H1 (cell line): ENCODE data around the gene GSTCD. TPM values are rescaled to one million over a fixed set of nuclear protein-coding genes. Genes with fewer than 3 reads are reported as not detected.

ENCODE experiments used
- CTCF ChIA-PET: fragments of 300-600 bp; sonication (Branson Sonifier 250); formaldehyde crosslinking; loops from one replicate; lab custom pipeline; 2021; ENCODE audit not compliant: partially characterized antibody; lab: Charles Lee
- POLR2A ChIA-PET: fragments of 300-600 bp; sonication (Branson Sonifier 250); formaldehyde crosslinking; loops from one replicate; lab custom pipeline; 2021; ENCODE audit warnings: inconsistent platforms; ENCODE audit not compliant: partially characterized antibody; lab: Charles Lee
- DNase-seq, 2 experiments: peaks; one replicate each; pipeline versions ENCODE4 v3.0.0 to v3.0.0-alpha.2; 2010 to 2022; ENCODE audit warnings: low spot score in 2 of 2, low read depth in 1 of 2, mixed read lengths in 1 of 2
- FAIRE-seq: peaks from 2 replicates; lab custom pipeline; 2011; peaks lifted over from hg19 to GRCh38; lab: Jason Lieb, UNC
- H2AFZ ChIP-seq: 2 replicates; pipeline ENCODE4 v1.8.1; 2012; ENCODE audit warnings: low read length, inconsistent platforms
- H2AK5ac ChIP-seq: 2 replicates; pipeline ENCODE4 v1.6.1; 2013; ENCODE audit warnings: low read depth, low read length
- H2BK120ac ChIP-seq: replicated peaks from 2 replicates; pipeline ENCODE3; 2013; ENCODE audit warnings: low read depth, low read length, inconsistent platforms
- H2BK12ac ChIP-seq: 2 replicates; pipeline ENCODE4 v1.6.1; 2013; ENCODE audit warnings: low read depth, low read length
- H2BK15ac ChIP-seq: 2 replicates; pipeline ENCODE4 v1.6.1; 2013; ENCODE audit warnings: low read length
- H2BK20ac ChIP-seq: 2 replicates; pipeline ENCODE4 v1.6.1; 2013; ENCODE audit warnings: low read length
- H2BK5ac ChIP-seq: 2 replicates; pipeline ENCODE4 v1.6.1; 2013; ENCODE audit warnings: low read depth, low read length
- H3K14ac ChIP-seq: 2 replicates; pipeline ENCODE4 v1.6.1; 2013; ENCODE audit warnings: inconsistent platforms; ENCODE audit not compliant: insufficient read length
- H3K18ac ChIP-seq: 2 replicates; pipeline ENCODE4 v1.6.1; 2013; ENCODE audit warnings: low read length; ENCODE audit errors: extremely low read depth
- H3K23ac ChIP-seq: 2 replicates; pipeline ENCODE4 v1.6.1; 2013; ENCODE audit warnings: inconsistent platforms; ENCODE audit not compliant: insufficient read length
- H3K23me2 ChIP-seq: 2 replicates; pipeline ENCODE4 v1.6.1; 2013; ENCODE audit warnings: low read depth, low read length
- H3K27ac ChIP-seq: 2 replicates; pipeline ENCODE4 v1.6.1; 2011; ENCODE audit warnings: low read depth, low read length, inconsistent platforms
- H3K27me3 ChIP-seq, 4 experiments: replicated peaks in 1 of 4; 1 replicate in 1 of 4; 2 replicates in 3 of 4; pipeline versions ENCODE4 v1.6.1 to v1.8.1; 2011 to 2013; ENCODE audit warnings: low read length in 3 of 4, mild to moderate bottlenecking in 3 of 4, inconsistent platforms in 2 of 4, mixed read lengths in 2 of 4, moderate library complexity in 1 of 4; ENCODE audit not compliant: control insufficient read depth in 3 of 4, insufficient read depth in 3 of 4; ENCODE audit errors: extremely low read depth in 1 of 4
- H3K36me3 ChIP-seq, 4 experiments: 2 replicates each; pipeline versions ENCODE4 v1.6.1 to v1.8.1; 2011 to 2013; ENCODE audit warnings: mild to moderate bottlenecking in 4 of 4, low read length in 3 of 4, moderate library complexity in 2 of 4, control low read depth in 1 of 4, inconsistent platforms in 1 of 4; ENCODE audit not compliant: insufficient read depth in 4 of 4, control insufficient read depth in 2 of 4
- H3K4ac ChIP-seq: replicated peaks from 2 replicates; pipeline ENCODE3; 2013; ENCODE audit warnings: low read length, low read depth, mixed read lengths, inconsistent platforms; ENCODE audit not compliant: insufficient read length
- H3K4me1 ChIP-seq, 4 experiments: replicated peaks in 1 of 4; 1 replicate in 1 of 4; 2 replicates in 3 of 4; pipeline versions ENCODE4 v1.6.1 to v1.8.1; 2011 to 2013; ENCODE audit warnings: low read length in 3 of 4, inconsistent platforms in 2 of 4, mixed read lengths in 1 of 4; ENCODE audit not compliant: insufficient read depth in 4 of 4, control insufficient read depth in 3 of 4
- H3K4me2 ChIP-seq, 2 experiments: 2 replicates each; pipeline versions ENCODE4 v1.6.1 to v1.8.1; 2011 to 2013; ENCODE audit warnings: low read depth in 2 of 2, low read length in 2 of 2, control low read depth in 1 of 2, inconsistent platforms in 1 of 2, mild to moderate bottlenecking in 1 of 2; ENCODE audit not compliant: insufficient read depth in 1 of 2
- H3K4me3 ChIP-seq, 4 experiments: fragments of 200-600, 300-600 bp in 1 of 4; sonication (generic), shearing (Covaris generic), sonication (Bioruptor Twin) in 1 of 4; 2 replicates each; pipeline versions ENCODE4 v1.5.1 to v1.8.1; 2011 to 2016; ENCODE audit warnings: low read length in 4 of 4, low read depth in 3 of 4, control low read depth in 2 of 4, inconsistent platforms in 2 of 4, mild to moderate bottlenecking in 2 of 4, mixed read lengths in 1 of 4, moderate library complexity in 1 of 4; ENCODE audit not compliant: insufficient read depth in 2 of 4; ENCODE audit errors: extremely low read depth in 1 of 4
- H3K56ac ChIP-seq: replicated peaks from 2 replicates; pipeline ENCODE3; 2013; ENCODE audit warnings: low read depth, mild to moderate bottlenecking, mixed read lengths, low read length, inconsistent platforms; ENCODE audit not compliant: insufficient read length
- H3K79me1 ChIP-seq: 2 replicates; pipeline ENCODE4 v1.6.1; 2013; ENCODE audit warnings: low read depth, low read length, control low read depth
- H3K79me2 ChIP-seq, 2 experiments: 2 replicates each; pipeline versions ENCODE4 v1.6.1 to v1.8.1; 2012 to 2013; ENCODE audit warnings: low read length in 2 of 2, mild to moderate bottlenecking in 2 of 2, inconsistent platforms in 1 of 2; ENCODE audit not compliant: insufficient read depth in 2 of 2, control insufficient read depth in 1 of 2
- H3K9ac ChIP-seq, 4 experiments: replicated peaks in 1 of 4; 1 replicate in 1 of 4; 2 replicates in 3 of 4; pipeline versions ENCODE4 v1.6.1 to v1.8.1; 2011 to 2013; ENCODE audit warnings: low read depth in 3 of 4, low read length in 3 of 4, control low read depth in 2 of 4, mild to moderate bottlenecking in 2 of 4, moderate library complexity in 2 of 4, inconsistent platforms in 1 of 4; ENCODE audit errors: extremely low read depth in 1 of 4
- H3K9me3 ChIP-seq, 2 experiments: 2 replicates each; pipeline versions ENCODE4 v1.6.1 to v1.8.1; 2012 to 2013; ENCODE audit warnings: mild to moderate bottlenecking in 2 of 2, moderate library complexity in 2 of 2, control low read depth in 1 of 2, inconsistent platforms in 1 of 2, low read depth in 1 of 2, low read length in 1 of 2, mixed read lengths in 1 of 2; ENCODE audit not compliant: insufficient read depth in 2 of 2
- H4K20me1 ChIP-seq, 2 experiments: replicated peaks in 1 of 2; 2 replicates each; pipeline versions ENCODE3 to v1.8.1; 2011 to 2013; ENCODE audit warnings: inconsistent platforms in 2 of 2, low read length in 2 of 2, mild to moderate bottlenecking in 1 of 2; ENCODE audit not compliant: insufficient read depth in 2 of 2, control insufficient read depth in 1 of 2
- H4K5ac ChIP-seq: 2 replicates; pipeline ENCODE4 v1.6.1; 2013; ENCODE audit warnings: low read length, low read depth, mixed read lengths, inconsistent platforms; ENCODE audit not compliant: insufficient read length
- H4K8ac ChIP-seq: 2 replicates; pipeline ENCODE4 v1.8.0; 2013; ENCODE audit warnings: mild to moderate bottlenecking, moderate library complexity, low read length, inconsistent platforms; ENCODE audit not compliant: insufficient read depth; ENCODE audit errors: extremely low read depth
- H4K91ac ChIP-seq: replicated peaks from 2 replicates; pipeline ENCODE3; 2013; ENCODE audit warnings: low read length, mixed read lengths, inconsistent platforms; ENCODE audit not compliant: insufficient read length
- ATF3 ChIP-seq: IDR thresholded peaks from 2 replicates; pipeline ENCODE4 v1.6.1; 2011; ENCODE audit warnings: low read depth, mild to moderate bottlenecking, low read length; ENCODE audit not compliant: insufficient read depth
- BACH1 ChIP-seq: IDR thresholded peaks from 2 replicates; pipeline ENCODE4 v1.6.1; 2012; ENCODE audit warnings: low read length, improper control_type of control experiment
- BCL11A ChIP-seq, 2 experiments: IDR thresholded peaks; one replicate each; pipeline ENCODE4 v1.6.1; 2011; ENCODE audit warnings: low read depth in 2 of 2, low read length in 2 of 2, mild to moderate bottlenecking in 2 of 2
- CEBPB ChIP-seq: IDR thresholded peaks from 2 replicates; pipeline ENCODE4 v1.6.1; 2012; ENCODE audit warnings: low read depth, low read length
- CTBP2 ChIP-seq: IDR thresholded peaks from 2 replicates; pipeline ENCODE4 v1.7.0; 2011; ENCODE audit warnings: borderline replicate concordance, mild to moderate bottlenecking, moderate library complexity, mixed read lengths, low read length; ENCODE audit not compliant: insufficient read depth, insufficient read length
- HDAC2 ChIP-seq, 2 experiments: fragments of 300-600 bp in 1 of 2; sonication (generic) in 1 of 2; IDR thresholded peaks; 2 replicates each; pipeline ENCODE4 v1.6.1; 2011 to 2012; ENCODE audit warnings: low read depth in 2 of 2, low read length in 2 of 2, mild to moderate bottlenecking in 2 of 2, moderate library complexity in 2 of 2, borderline replicate concordance in 1 of 2, inconsistent platforms in 1 of 2
- JUND ChIP-seq: IDR thresholded peaks from 2 replicates; pipeline ENCODE4 v1.6.1; 2011; ENCODE audit warnings: mild to moderate bottlenecking, improper control_type of control experiment, low read length
- KDM5A ChIP-seq: fragments of 200-600 bp; IDR thresholded peaks from 2 replicates; pipeline ENCODE4 v1.7.1; 2012; ENCODE audit warnings: mild to moderate bottlenecking, low read length, inconsistent platforms, mixed read lengths
- MAFK ChIP-seq: IDR thresholded peaks from 2 replicates; pipeline ENCODE4 v1.6.1; 2012; ENCODE audit warnings: low read depth, mild to moderate bottlenecking, improper control_type of control experiment, low read length
- NANOG ChIP-seq: IDR thresholded peaks from 2 replicates; pipeline ENCODE4 v1.6.1; 2011; ENCODE audit warnings: low read length, low read depth, mild to moderate bottlenecking, inconsistent platforms; ENCODE audit not compliant: insufficient read depth, poor library complexity, severe bottlenecking
- POLR2A ChIP-seq, 2 experiments: IDR thresholded peaks; 1 replicate in 1 of 2; 2 replicates in 1 of 2; pipeline ENCODE4 v1.6.1; 2011; ENCODE audit warnings: low read depth in 2 of 2, low read length in 2 of 2, mild to moderate bottlenecking in 2 of 2; ENCODE audit errors: control extremely low read depth in 1 of 2
- POU5F1 ChIP-seq: IDR thresholded peaks from 2 replicates; pipeline ENCODE4 v1.6.1; 2011; ENCODE audit warnings: low read depth, mild to moderate bottlenecking, low read length, moderate library complexity
- SAP30 ChIP-seq: fragments of 300-600 bp; sonication (generic); IDR thresholded peaks from 2 replicates; pipeline ENCODE4 v1.7.1; 2012; ENCODE audit warnings: low read length, moderate library complexity, mild to moderate bottlenecking, inconsistent platforms; ENCODE audit not compliant: insufficient read depth, insufficient replicate concordance
- TCF12 ChIP-seq: IDR thresholded peaks from 2 replicates; pipeline ENCODE4 v1.6.1; 2011; ENCODE audit warnings: low read depth, mild to moderate bottlenecking, low read length
- YY1 ChIP-seq: IDR thresholded peaks from 2 replicates; pipeline ENCODE4 v1.6.1; 2011; ENCODE audit warnings: low read depth, mild to moderate bottlenecking, low read length
- WGBS, 2 experiments: shearing (Covaris generic) in 1 of 2; methylation state at CpG; one replicate each; pipeline versions ENCODE4 v1.1.6 to v1.1.7; 2013 to 2015; ENCODE audit warnings: low lambda C conversion rate in 2 of 2, mixed read lengths in 2 of 2, inconsistent platforms in 1 of 2, low coverage in 1 of 2, missing lambda C conversion rate in 1 of 2; ENCODE audit not compliant: insufficient replicate concordance in 2 of 2, insufficient coverage in 1 of 2, insufficient read length in 1 of 2; ENCODE audit errors: extremely low coverage in 1 of 2, missing lambda C conversion rate in 1 of 2; 5-methylcytosine and 5-hydroxymethylcytosine counted together
- polyA plus RNA-seq, 7 experiments: library from polyadenylated mRNA; depleted of rRNA in 3 of 7; stranded (reverse) in 5 of 7; unstranded in 2 of 7; fragments of >200 nt in 5 of 7; fragments of 200-250 nt in 2 of 7; gene quantifications; 1 replicate in 5 of 7; 2 replicates in 1 of 7; 4 replicates in 1 of 7; pipeline versions ENCODE4 v1.2.1 to v1.2.3, GENCODE V29; 2011 to 2013; ENCODE audit warnings: missing spikeins in 2 of 7, mixed read lengths in 2 of 7
- total RNA-seq: library from RNA; stranded (reverse); fragmentation: NEBNext Ultra II Directional; extraction: Animal tissue kit (Norgen Biotek cat#: 25700); gene quantifications from 2 replicates; pipeline ENCODE4 v1.2.1, GENCODE V29; 2021

GSTCD gene
- total and polyA plus RNA-seq, 2 of the 8 experiments (the other 6 are each of a cell fraction or from before 2014, with no cell fraction given), result 8.5 to 24.6 TPM

- Histone ChIP-seq H3K14ac (no peak overlapping the region), H4K5ac (no peak overlapping the region), H3K4me2 (no peak overlapping the region), H2BK12ac (no peak overlapping the region), H2BK15ac (no peak overlapping the region), H3K36me3 (no peaks in the 10 kb centered on the region; a peak in 1 of 8 replicates), H4K20me1 (no peaks in the 10 kb centered on the region), H3K4me3 (no peak overlapping the region), H3K79me2 (no peaks in the 10 kb centered on the region), H3K27me3 (no peaks in the 10 kb centered on the region), H3K23me2 (no peaks in the 10 kb centered on the region), H2BK120ac (no peak overlapping the region), H3K9ac (no peak overlapping the region), H4K91ac (no peak overlapping the region), H3K18ac (no peak overlapping the region), H3K27ac (no peak overlapping the region), H3K56ac (no peak overlapping the region), H3K79me1 (no peaks in the 10 kb centered on the region), H2AK5ac (no peak overlapping the region), H3K4me1 (no peaks in the 10 kb centered on the region), H2BK20ac (no peak overlapping the region), H4K8ac (no peak overlapping the region), H3K4ac (no peak overlapping the region), H3K23ac (no peak overlapping the region), H3K9me3 (no peaks in the 10 kb centered on the region; a peak in 1 of 4 replicates), H2AFZ (no peak overlapping the region), H2BK5ac (no peak overlapping the region)
- FAIRE-seq, result no peak
- no peak for DNase-seq
- CTCF ChIA-PET, result no interaction called here
- POLR2A ChIA-PET, result no interaction called here
- 100% methylated on average over 2 of the region's 2 CpGs; no CpG with 5 or more reads in 1 of the 2 experiments for WGBS, 2 experiments
- TF ChIP-seq JUND (no peak), BACH1 (no peak), NANOG (no peak), SAP30 (no peak), TCF12 (no peak), ATF3 (no peak), POLR2A (IDR thresholded peaks at IDR 0.05; ENCODE audit: control extremely low read depth in 1 of 2, low read depth in 2 of 2, low read length in 2 of 2) (no peak), KDM5A (no peak), YY1 (no peak), MAFK (no peak), BCL11A (IDR thresholded peaks at IDR 0.05; ENCODE audit: low read depth in 2 of 2, low read length in 2 of 2) (no peak), CEBPB (no peak), CTBP2 (no peak), POU5F1 (no peak), HDAC2 (IDR thresholded peaks at IDR 0.05; ENCODE audit: borderline replicate concordance in 1 of 2, low read depth in 2 of 2, low read length in 2 of 2) (no peak)
Measured at GRCh38 chr4:105831189-105831588, 122.6 kb downstream of the GSTCD start.
